Measurements from ENCODE around the gene RBL1.
"Not testable (repeated sequence)": the region's sequence is repeated elsewhere in the genome, so short reads cannot be mapped to it uniquely, and the experiment has no call there.

The RBL1 gene

GRCh38 chr20:37095599-37096414 is at the start of gene RBL1:
Gene RBL1, minus strand, starts transcription at chr20:37095997. Its CDS starts 69 bp downstream, at chr20:37095928.
- peak; percentile 89 for DNase-seq (ENCODE audit: low spot score)

- no peak for DNase-seq (ENCODE audit: low spot score)
Observed at GRCh38 chr20:37144856-37145404, 49.1 kb upstream of the RBL1 start.

- no peak for DNase-seq (ENCODE audit: low spot score)
Observed at GRCh38 chr20:37142708-37143107, 46.9 kb upstream of the RBL1 start.

GRCh38 chr20:37137547-37137946 is 41.8 kb upstream of the RBL1 start:
- no peak for DNase-seq (ENCODE audit: low spot score)

GRCh38 chr20:37133952-37134351 is 38.2 kb upstream of the RBL1 start:
- no peak for DNase-seq (ENCODE audit: low spot score)

- no peak for DNase-seq (ENCODE audit: low spot score)
Observed at GRCh38 chr20:37131486-37131885, 35.7 kb upstream of the RBL1 start.

GRCh38 chr20:37128803-37129202 is 33.0 kb upstream of the RBL1 start:
- no peak for DNase-seq (ENCODE audit: low spot score)

GRCh38 chr20:37126290-37126689 is 30.5 kb upstream of the RBL1 start:
- not testable (repeated sequence) for DNase-seq (ENCODE audit: low spot score)

- no peak for DNase-seq (ENCODE audit: low spot score)
Observed at GRCh38 chr20:37123441-37123840, 27.6 kb upstream of the RBL1 start.

- DNase-seq (ENCODE audit: low spot score): no peak
Observed at GRCh38 chr20:37120497-37120896, 24.7 kb upstream of the RBL1 start.

- no peak for DNase-seq (ENCODE audit: low spot score)
Observed at GRCh38 chr20:37119356-37120036, 23.7 kb upstream of the RBL1 start.

GRCh38 chr20:37114012-37114411 is 18.2 kb upstream of the RBL1 start:
- DNase-seq (ENCODE audit: low spot score): no peak

GRCh38 chr20:37111926-37112455 is 16.2 kb upstream of the RBL1 start:
- DNase-seq (ENCODE audit: low spot score): no peak

GRCh38 chr20:37108676-37109075 is 12.9 kb upstream of the RBL1 start:
- no peak for DNase-seq (ENCODE audit: low spot score)

- no peak for DNase-seq (ENCODE audit: low spot score)
Observed at GRCh38 chr20:37102571-37102970, 6.8 kb upstream of the RBL1 start.

- DNase-seq (ENCODE audit: low spot score): no peak
Observed at GRCh38 chr20:37096415-37097041, 731 bp upstream of the RBL1 start.

- DNase-seq (ENCODE audit: low spot score): peak; percentile 47
Observed at GRCh38 chr20:37095108-37095598, 644 bp downstream of the RBL1 start.

GRCh38 chr20:37090407-37090806 is 5.4 kb downstream of the RBL1 start:
- no peak for DNase-seq (ENCODE audit: low spot score)

GRCh38 chr20:37081717-37082289 is 14.0 kb downstream of the RBL1 start:
- no peak for DNase-seq (ENCODE audit: low spot score)

GRCh38 chr20:37077009-37077408 is 18.8 kb downstream of the RBL1 start:
- DNase-seq (ENCODE audit: low spot score): no peak

- no peak for DNase-seq (ENCODE audit: low spot score)
Observed at GRCh38 chr20:37075932-37076685, 19.7 kb downstream of the RBL1 start.
